HG02885 (cell line): Measurements from ENCODE around the gene NDUFB8.

Experiments
- ATAC-seq: cut with Tn5 transposase; IDR thresholded peaks from one replicate; pipeline ENCODE4 v1.9.1; 2021; ENCODE audit warnings: mild to moderate bottlenecking; ENCODE audit not compliant: unreplicated experiment, poor library complexity

NDUFB8 gene

GRCh38 chr10:100479037-100479436 is 50.6 kb downstream of the NDUFB8 start:
- ATAC-seq: no peak

- ATAC-seq: no peak
Measured at GRCh38 chr10:100477970-100478369, 51.7 kb downstream of the NDUFB8 start.
